Epidermal melanocyte (primary cell): Measurements from ENCODE around the gene TERT.
"Not testable (repeated sequence)": the region's sequence is repeated elsewhere in the genome, so short reads cannot be mapped to it uniquely, and the experiment has no call there.

ENCODE experiments used
- DNase-seq: peaks from one replicate; pipeline ENCODE4 v3.0.0; 2011; ENCODE audit warnings: low spot score; ENCODE audit not compliant: insufficient read length

The TERT gene

DNA sequence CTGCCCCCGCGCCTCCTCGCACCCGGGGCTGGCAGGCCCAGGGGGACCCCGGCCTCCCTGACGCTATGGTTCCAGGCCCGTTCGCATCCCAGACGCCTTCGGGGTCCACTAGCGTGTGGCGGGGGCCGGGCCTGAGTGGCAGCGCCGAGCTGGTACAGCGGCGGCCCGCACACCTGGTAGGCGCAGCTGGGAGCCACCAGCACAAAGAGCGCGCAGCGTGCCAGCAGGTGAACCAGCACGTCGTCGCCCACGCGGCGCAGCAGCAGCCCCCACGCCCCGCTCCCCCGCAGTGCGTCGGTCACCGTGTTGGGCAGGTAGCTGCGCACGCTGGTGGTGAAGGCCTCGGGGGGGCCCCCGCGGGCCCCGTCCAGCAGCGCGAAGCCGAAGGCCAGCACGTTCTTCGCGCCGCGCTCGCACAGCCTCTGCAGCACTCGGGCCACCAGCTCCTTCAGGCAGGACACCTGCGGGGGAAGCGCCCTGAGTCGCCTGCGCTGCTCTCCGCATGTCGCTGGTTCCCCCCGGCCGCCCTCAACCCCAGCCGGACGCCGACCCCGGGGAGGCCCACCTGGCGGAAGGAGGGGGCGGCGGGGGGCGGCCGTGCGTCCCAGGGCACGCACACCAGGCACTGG, 548 bp downstream of the TERT start:
- no peak for DNase-seq

DNA sequence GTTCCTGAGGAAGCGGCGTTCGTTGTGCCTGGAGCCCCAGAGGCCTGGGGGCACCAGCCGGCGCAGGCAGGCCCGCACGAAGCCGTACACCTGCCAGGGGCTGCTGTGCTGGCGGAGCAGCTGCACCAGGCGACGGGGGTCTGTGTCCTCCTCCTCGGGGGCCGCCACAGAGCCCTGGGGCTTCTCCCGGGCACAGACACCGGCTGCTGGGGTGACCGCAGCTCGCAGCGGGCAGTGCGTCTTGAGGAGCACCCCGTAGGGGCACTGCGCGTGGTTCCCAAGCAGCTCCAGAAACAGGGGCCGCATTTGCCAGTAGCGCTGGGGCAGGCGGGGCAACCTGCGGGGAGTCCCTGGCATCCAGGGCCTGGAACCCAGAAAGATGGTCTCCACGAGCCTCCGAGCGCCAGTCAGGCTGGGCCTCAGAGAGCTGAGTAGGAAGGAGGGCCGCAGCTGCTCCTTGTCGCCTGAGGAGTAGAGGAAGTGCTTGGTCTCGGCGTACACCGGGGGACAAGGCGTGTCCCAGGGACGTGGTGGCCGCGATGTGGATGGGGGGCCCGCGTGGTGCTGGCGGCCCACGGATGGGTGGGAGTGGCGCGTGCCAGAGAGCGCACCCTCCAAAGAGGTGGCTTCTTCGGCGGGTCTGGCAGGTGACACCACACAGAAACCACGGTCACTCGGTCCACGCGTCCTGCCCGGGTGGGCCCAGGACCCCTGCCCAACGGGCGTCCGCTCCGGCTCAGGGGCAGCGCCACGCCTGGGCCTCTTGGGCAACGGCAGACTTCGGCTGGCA, 1.3 kb downstream of the TERT start:
- DNase-seq, result no peak

DNA sequence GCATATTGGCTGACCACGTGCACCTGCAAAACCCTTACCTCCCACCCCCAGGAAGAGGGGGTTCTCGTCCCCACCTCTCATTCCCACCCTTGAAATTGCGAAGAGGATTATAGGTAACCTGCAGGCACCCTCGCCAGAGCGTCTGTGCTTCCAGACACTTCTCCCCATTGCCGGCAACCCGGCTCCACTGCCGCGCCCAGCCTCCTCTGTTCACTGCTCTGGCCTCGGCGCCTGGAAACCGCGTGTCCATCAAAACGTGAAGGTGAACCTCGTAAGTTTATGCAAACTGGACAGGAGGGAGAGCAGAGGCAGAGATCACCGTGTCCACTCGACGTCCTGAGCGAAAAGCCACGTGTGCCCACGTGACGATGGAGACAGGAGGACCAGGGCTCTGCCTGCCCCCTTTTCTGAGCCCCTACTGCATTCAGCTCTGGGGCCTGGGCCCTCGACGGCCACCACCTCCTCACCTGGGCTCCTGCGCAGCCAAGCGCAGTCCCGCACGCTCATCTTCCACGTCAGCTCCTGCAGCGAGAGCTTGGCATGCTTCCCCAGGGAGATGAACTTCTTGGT, 1.9 kb downstream of the TERT start:
- no peak for DNase-seq

DNA sequence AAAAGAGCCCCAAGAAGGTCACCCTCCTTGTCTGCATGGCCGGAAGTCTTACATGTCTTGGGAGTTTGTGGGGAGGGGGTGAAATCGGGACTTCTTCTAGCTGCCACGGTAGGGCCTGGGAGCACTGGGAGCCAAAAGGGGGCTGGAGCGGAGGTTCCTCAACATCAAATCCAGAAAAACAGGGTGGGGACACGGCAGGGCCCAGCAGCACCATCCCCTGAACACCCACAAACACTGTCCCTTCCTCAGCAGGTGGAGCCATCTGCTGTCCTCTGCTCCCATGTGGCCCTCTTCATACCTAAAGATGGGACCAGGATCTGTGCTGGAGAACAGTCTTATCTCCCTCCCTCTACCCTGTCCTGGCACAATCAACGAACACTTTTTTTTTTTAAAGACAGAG, 2.7 kb downstream of the TERT start:
- no peak for DNase-seq

DNA sequence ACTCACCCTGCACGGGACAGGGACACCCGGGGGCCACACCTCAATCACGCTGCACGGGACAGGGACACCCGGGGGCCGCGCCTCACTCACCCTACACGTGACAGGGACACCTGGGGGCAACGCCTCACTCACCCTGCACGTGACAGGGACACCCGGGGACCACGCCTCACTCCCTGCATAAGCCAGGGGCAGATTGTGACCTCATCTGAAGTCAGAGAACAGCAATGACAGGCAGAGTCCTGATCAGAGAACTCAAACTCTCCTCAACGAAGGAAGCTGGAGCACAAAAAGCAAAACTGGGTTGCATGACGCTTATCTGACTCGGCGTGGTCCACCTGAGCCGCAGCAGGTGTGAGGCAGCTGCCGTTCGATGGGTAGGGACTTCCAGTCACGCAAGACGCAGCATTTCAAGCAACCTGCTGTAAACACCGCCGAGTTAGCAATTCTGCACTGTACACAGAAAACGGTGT, 3.2 kb downstream of the TERT start:
- no peak for DNase-seq

DNA sequence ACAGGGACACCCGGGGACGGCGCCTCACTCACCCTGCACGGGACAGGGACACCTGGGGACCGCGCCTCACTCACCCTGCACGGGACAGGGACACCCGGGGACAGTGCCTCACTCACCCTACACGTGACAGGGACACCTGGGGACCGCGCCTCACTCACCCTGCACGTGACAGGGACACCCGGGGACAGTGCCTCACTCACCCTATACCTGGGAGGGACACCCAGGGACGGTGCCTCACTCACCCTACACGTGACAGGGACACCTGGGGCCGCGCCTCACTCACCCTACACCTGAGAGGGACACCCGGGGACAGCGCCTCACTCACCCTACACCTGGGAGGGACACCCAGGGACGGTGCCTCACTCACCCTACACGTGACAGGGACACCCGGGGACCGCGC, 3.9 kb downstream of the TERT start:
- DNase-seq, result not testable (repeated sequence)

DNA sequence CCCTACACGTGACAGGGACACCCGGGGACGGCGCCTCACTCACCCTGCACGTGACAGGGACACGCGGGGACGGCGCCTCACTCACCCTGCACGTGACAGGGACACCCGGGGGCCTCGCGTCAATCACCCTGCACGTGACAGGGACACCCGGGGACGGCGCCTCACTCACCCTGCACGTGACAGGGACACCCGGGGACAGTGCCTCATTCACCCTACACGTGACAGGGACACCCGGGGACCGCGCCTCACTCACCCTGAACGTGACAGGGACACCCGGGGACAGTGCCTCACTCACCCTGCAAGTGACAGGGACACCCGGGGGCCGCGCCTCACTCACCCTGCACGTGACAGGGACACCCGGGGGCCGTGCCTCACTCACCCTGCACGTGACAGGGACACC, 5.3 kb downstream of the TERT start:
- DNase-seq, result not testable (repeated sequence)

DNA sequence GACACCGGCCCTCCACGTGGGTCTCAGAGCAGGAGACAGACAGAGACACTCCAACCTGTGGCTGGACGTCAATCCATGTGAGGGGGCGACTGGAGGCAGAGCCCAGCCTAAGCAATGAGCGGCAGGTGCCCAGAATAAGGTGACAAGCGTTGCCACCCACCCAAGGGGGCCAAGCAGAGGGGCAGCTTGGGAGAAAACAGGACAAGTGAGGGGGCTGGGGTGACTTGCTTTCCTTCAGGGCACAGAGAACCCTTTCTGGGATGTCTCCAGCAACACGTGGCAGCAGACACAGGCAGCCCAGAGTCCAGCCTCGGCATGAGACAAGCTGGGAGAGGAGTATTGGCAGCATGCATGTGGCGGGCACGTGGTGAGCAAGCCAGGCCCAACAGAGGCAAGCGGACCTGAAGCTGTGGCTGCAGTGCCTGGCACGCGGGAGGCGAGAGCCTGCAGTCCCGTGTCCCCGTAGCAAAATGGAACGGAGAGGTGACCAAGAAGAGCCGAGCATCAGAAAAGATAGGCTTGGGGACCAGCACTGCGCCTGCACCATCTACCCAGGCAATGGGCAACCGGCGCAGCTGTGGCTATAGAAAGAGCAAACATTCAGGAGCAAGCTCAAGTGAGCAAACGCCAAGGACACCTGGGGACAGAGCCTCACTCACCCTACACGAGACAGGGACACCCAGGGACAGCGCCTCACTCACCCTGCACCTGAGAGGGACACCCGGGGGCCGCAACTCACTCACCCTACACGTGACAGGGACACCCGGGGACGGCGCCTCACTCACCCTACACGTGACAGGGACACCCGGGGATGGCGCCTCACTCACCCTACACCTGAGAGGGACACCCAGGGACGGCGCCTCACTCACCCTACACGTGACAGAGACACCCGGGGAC, 6.2 kb downstream of the TERT start:
- no peak for DNase-seq

DNA sequence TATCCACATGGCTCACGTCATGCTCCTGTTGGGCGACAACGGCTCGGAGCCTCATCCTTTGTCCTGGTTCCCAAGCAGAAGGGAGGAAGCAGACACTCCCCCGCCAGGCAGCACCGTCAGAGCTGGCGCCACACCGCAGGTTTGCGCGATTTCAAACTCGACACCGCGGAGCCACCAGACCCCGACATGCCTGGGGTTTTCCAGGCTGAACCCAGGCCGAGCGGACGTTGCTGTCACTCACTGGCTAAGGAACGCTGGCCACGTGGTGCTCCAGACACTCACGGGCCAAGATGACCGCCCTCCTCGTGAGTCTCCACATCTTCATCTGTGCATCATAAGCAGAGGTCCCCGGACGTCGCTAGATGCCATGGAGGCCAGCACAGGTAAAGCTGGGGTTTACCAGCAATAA, 9.0 kb downstream of the TERT start:
- no peak for DNase-seq

DNA sequence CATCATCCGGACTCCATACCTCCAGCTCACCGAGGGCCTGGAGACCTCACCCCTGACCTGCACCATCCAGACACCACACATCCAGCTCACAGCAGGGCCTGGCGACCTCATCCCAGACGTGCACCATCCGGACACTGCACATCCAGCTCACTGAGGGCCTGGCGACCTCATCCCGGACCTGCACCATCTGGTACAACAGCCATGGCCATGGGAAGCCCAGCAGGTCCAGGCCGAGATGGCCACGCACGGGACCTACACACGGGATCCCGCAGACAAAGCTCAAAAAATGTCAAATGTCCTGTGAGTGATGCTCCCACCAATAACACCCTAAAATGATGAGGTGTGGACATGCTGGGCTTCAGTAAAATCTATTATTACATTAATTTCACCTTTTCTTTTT, 9.7 kb downstream of the TERT start:
- DNase-seq, result no peak

DNA sequence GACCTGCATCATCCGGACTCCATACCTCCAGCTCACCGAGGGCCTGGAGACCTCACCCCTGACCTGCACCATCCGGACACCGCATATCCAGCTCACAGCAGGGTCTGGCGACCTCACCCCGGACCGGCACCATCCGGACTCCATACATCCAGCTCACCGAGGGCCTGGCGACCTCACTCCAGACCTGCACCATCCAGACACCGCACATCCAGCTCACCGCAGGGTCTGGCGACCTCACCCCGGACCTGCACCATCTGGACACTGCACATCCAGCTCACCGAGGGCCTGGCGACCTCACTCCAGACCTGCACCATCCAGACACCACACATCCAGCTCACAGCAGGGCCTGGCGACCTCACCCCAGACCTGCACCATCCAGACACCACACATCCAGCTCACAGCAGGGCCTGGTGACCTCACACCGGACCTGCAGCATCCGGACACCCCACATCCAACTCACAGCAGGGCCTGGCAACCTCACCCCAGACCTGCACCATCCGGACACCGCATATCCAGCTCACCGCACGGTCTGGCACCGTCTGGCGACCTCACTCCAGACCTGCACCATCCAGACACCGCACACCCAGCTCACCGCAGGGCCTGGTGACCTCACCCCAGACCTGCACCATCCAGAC, 10.4 kb downstream of the TERT start:
- not testable (repeated sequence) for DNase-seq

DNA sequence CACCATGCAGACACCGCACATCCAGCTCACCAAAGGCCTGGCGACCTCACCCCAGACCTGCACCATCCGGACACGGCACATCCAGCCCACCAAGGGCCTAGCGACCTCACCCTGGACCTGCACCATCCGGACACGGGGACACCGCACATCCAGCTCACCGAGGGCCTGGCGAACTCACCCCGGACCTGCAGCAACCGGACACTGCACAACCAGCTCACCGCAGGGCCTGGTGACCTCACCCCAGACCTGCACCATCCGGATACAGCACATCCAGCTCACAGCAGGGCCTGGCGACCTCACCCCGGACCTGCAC, 11.2 kb downstream of the TERT start:
- not testable (repeated sequence) for DNase-seq

DNA sequence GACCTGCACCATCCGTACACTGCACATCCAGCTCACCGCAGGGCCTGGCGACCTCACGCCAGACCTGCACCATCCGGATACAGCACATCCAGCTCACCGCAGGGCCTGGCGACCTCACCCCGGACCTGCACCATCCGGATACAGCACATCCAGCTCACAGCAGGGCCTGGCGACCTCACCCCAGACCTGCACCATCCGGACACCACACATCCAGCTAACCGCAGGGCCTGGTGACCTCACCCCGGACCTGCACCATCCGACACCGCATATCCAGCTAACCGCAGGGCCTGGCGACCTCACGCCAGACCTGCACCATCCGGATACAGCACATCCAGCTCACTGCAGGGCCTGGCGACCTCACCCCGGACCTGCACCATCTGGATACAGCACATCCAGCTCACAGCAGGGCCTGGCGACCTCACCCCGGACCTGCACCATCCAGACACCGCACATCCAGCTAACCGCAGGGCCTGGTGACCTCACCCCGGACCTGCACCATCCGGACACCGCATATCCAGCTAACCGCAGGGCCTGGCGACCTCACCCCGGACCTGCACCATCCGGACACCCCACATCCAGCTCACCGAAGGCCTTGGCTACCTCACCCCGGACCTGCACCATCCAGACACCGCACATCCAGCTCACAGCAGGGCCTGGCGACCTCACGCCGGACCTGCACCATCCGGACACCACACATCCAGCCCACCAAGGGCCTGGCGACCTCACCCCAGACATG, 11.7 kb downstream of the TERT start:
- not testable (repeated sequence) for DNase-seq

DNA sequence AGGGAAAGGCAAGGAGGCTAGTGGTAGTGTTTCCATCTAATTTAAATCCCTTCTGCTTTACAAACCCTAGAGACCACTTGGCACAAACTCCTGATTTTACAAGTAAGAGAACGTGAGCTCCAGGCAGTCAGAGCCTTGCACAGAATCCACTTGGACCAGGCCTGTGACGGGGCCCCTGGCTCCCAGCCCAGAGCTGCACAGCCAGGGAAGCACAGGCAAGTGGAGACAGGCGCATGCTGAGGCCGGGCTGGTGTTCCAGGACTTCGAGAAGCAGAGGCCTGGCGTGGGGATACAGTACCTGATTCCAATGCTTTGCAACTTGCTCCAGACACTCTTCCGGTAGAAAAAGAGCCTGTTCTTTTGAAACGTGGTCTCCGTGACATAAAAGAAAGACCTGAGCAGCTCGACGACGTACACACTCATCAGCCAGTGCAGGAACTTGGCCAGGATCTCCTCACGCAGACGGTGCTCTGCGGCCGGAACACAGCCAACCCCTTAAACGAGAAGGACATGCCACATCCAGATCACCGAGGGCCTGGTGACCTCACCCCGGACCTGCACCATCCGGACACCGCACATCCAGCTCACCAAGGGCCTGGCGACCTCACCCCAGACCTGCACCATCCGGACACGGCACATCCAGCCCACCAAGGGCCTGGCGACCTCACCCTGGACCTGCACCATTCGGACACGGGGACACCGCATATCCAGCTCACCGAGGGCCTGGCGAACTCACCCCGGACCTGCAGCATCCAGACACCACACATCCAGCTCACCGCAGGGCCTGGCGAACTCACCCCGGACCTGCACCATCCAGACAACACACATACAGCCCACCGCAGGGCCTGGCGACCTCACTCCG, 12.5 kb downstream of the TERT start:
- no peak for DNase-seq

DNA sequence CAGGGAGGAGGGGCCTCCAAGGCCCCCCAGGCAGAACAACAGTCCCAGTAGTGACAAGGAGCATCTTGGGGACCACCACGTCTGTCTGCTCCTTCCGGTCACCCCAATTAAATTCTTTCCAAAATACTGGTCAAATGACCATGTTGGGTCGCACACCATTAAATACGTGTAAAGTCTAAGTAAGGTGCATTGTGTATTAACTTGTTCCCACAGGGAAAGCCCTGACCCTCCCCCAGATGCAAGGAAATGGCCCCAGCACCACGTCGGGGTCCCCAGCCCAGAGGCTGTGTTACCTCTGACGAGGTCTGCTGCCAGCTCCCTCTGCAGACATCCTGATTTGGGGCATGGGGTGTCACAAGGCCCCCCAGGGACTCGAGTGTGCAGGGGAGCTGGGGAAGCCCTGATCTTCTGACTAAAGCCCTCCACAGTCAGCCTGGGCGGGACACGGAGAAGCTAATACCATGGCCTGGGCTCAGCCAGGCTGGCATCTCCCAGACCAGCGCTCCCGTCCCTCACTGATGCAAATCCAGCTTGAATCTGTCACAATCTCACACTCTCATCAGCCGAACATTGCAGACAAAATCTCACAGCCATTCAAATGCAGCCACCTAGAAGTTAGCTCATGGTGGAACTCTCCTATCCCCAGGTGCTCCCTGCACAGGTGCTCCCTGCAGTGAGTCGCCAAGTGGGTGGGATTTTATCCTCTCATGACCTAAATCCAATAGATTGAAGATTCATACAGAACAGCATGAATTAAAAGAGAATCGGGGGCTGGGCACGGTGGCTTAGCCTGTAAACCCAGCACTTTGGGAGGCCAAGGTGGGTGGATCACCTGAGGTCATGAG, 13.6 kb downstream of the TERT start:
- no peak for DNase-seq

DNA sequence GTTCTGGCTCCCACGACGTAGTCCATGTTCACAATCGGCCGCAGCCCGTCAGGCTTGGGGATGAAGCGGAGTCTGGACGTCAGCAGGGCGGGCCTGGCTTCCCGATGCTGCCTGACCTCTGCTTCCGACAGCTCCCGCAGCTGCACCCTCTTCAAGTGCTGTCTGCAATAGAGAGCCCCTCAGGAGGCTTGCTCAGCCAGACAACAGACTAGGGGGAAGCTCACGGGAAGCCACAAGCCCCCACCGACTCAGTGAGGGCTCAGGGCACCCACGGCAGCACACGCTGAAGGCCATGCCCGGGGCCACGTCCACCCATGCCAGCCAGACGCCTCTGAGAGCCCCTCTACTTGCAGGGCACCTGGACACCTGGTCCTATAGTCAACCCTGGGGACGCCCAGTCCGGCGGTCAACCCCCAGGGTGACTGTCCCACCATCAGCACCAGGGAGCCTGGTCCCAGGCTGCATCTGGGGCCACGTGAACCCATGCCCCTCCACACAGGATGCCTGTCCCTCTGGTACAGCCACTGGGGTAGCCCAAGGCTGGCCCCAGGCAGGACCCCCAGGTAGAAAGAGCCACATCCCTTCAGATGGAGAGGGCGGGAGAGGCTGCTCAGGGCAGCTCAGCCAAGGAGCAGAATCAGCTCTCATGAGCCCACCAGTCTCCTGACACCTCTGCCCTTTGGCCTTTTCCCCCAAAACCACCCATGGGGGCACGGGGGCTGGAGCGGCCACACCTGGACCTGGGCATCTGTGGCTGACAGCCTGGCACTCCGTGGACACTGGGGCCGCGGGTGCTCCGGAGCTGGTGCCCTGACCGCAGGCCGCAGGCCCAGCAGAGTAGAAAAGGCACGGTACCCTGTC, 14.5 kb downstream of the TERT start:
- no peak for DNase-seq

DNA sequence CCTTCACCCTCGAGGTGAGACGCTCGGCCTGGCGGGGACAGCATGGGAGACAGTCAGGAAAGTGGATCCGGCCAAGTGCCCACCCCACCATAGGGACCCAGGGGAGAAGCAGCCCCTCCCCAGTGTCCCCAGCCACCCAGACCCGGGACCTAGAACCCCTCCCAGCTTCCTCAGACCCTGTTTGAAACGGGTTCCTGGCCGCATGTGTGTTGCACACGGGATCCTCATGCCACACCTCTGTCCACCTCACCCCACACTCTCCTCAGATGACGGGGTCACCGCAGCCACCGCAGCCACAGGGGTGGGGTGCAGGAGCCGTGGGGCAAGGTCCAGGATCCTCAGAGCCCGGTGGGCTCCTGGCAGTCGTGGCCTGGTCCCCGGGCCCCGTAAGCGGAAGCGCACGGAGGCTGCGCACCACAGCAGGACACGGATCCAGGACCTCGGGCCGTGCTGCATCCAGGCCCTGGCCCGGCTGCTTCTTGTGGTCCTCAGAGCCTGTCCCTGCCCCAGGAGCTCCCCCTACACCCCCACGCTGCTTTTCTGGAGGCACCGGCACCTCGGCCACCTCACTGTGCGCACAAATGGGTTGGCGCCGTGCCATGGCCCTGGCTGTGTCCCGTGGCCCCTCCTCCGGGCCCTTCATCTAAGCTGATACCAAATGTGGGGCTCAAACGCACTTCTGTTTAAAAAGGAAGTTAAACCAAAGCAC, 15.3 kb downstream of the TERT start:
- no peak for DNase-seq
